Measurements from ENCODE around the gene CDH6.

DNA sequence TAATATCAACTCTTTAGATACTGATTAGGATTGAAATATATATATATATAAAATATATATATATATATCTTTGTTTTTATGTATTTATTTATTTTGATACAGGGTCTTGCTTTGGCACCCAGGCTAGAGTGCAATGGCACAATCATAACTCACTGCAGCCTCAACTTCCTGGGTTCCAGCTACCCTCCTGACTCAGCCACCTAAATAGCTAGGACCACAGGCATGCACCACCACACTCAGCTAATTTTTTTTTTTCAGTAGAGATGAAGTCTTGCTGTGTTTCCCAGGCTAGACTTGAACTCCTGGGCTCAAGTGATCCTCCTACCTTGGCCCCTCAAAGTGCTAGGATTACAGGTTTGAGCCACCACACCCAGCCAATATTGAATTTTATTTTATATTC is 20.6 kb upstream of the CDH6 start:
- TF ChIP-seq GATA3 (IDR thresholded peaks at IDR 0.05; ENCODE audit: low read depth, low read length) (no peak), GATA2 (IDR thresholded peaks at IDR 0.05; ENCODE audit: low read depth, low read length) (no peak)
